ENCODE measurements around the gene CYP2R1. TPM values are rescaled to one million over a fixed set of nuclear protein-coding genes. Genes with fewer than 3 reads are reported as not detected.

CYP2R1 gene
- total RNA-seq, 1 experiment from 2014 or later, result 17.5 TPM

Other genes starting within 250 kb of the CYP2R1 start
- gene PDE3B, start 248.4 kb downstream of the CYP2R1 start, total RNA-seq (2014; rRNA removed; shearing (Covaris generic)), result 23.5 and 26.0 TPM in 2 replicates
- not detected in 2 replicates for gene CALCA, start 80.1 kb upstream of the CYP2R1 start, total RNA-seq (2014; rRNA removed; shearing (Covaris generic))
- gene CALCB, start 181.4 kb upstream of the CYP2R1 start, total RNA-seq (2014; rRNA removed; shearing (Covaris generic)), result not detected in 2 replicates
- not detected in 2 replicates for gene INSC, start 222.7 kb upstream of the CYP2R1 start, total RNA-seq (2014; rRNA removed; shearing (Covaris generic))

All from SJCRH30 (cell line).